Coronary artery (tissue), 2 donors: ENCODE results near the gene BABAM2.

ENCODE experiments used
- DNase-seq: peaks from one replicate; pipeline ENCODE4 v3.0.0-alpha.2; 2017; ENCODE audit warnings: low spot score
- H3K27ac ChIP-seq, 2 donors: fragments of 200-600 bp; sonication (generic); one replicate each; pipeline ENCODE4 v1.5.1; 2016 to 2019
- H3K4me3 ChIP-seq: fragments of 200-600 bp; sonication (generic); 2 replicates; pipeline ENCODE4 v1.5.1; 2016; ENCODE audit warnings: mild to moderate bottlenecking, moderate library complexity
- CTCF ChIP-seq: fragments of 200-600 bp; sonication (generic); IDR thresholded peaks from one replicate; pipeline ENCODE4 v1.5.1; 2019; ENCODE audit warnings: antibody characterized with exemption

BABAM2 gene

GRCh38 chr2:28340312-28341202 lies 450.0 kb downstream of the BABAM2 start:
- H3K27ac ChIP-seq: peak overlapping the region; percentile 38 to 84

GRCh38 chr2:28341208-28341891 lies 450.8 kb downstream of the BABAM2 start:
- Histone ChIP-seq H3K4me3 (no peak overlapping the region), H3K27ac (peak overlapping the region; percentile 84 to 92)
- no peak for DNase-seq
- TF ChIP-seq CTCF: no peak

More at GRCh38 chr2:28340312-28341202, 450.0 kb downstream of the BABAM2 start:
- TF ChIP-seq CTCF: no peak
- DNase-seq: no peak
- H3K4me3 ChIP-seq: no peak overlapping the region

GRCh38 chr2:28342081-28342967 lies 451.8 kb downstream of the BABAM2 start:
- peak overlapping the region; percentile 59 for H3K4me3 ChIP-seq

GRCh38 chr2:28343184-28343942 lies 452.8 kb downstream of the BABAM2 start:
- peak overlapping the region; percentile 84 to 92 for H3K27ac ChIP-seq
- no peak for DNase-seq
- no peak for TF ChIP-seq CTCF
- H3K4me3 ChIP-seq: peak overlapping the region; percentile 59

More at GRCh38 chr2:28342081-28342967, 451.8 kb downstream of the BABAM2 start:
- H3K27ac ChIP-seq: peak overlapping the region; percentile 84 to 92
- DNase-seq: peak; percentile 92
- TF ChIP-seq CTCF: no peak

- Histone ChIP-seq H3K27ac (peak overlapping the region; percentile 84 to 92), H3K4me3 (no peak overlapping the region)
- no peak for DNase-seq
- no peak for TF ChIP-seq CTCF
Observed at GRCh38 chr2:28343971-28344715, 453.6 kb downstream of the BABAM2 start.
